Type B pancreatic cell (in vitro differentiated cells): ENCODE measurements around the gene DOK3. TPM values are rescaled to one million over a fixed set of nuclear protein-coding genes. Genes with fewer than 3 reads are reported as not detected.
A peak's percentile ranks its signal among the peaks of the same experiment; 100 is the strongest.

Experiments
- DNase-seq: peaks from one replicate; pipeline ENCODE4 v3.0.0; 2021; ENCODE audit warnings: mixed read lengths; ENCODE audit not compliant: unreplicated experiment; ENCODE audit errors: extremely low spot score
- H3K27ac Mint-ChIP-seq: 2 replicates; pipeline ENCODE4 v1.8.0; 2021; ENCODE audit warnings: mild to moderate bottlenecking, mixed read lengths
- H3K27me3 Mint-ChIP-seq: 2 replicates; pipeline ENCODE4 v1.8.0; 2021; ENCODE audit warnings: mixed read lengths
- H3K36me3 Mint-ChIP-seq: 2 replicates; pipeline ENCODE4 v1.8.0; 2021; ENCODE audit warnings: mixed read lengths
- H3K4me1 Mint-ChIP-seq: one replicate; pipeline ENCODE4 v1.8.0; 2021; ENCODE audit warnings: mixed read lengths; ENCODE audit not compliant: unreplicated experiment
- H3K4me3 Mint-ChIP-seq: 2 replicates; pipeline ENCODE4 v1.8.0; 2021; ENCODE audit warnings: mild to moderate bottlenecking, mixed read lengths
- H3K9me3 Mint-ChIP-seq: 2 replicates; pipeline ENCODE4 v1.8.0; 2021; ENCODE audit warnings: mixed read lengths
- CTCF ChIP-seq: fragments of 200-600 bp; sonication (generic); conservative IDR thresholded peaks from 2 replicates; pipeline ENCODE4 v1.5.0; 2021; ENCODE audit warnings: antibody characterized with exemption, mild to moderate bottlenecking
- long read RNA-seq: library from polyadenylated mRNA; unstranded; transcript quantifications from one replicate; pipeline ENCODE4 v2.0.0, GENCODE V29; 2020
- total RNA-seq: library from RNA; stranded (reverse); gene quantifications from 2 replicates; pipeline ENCODE4 v1.2.1, GENCODE V29; 2021; ENCODE audit warnings: low replicate concordance

Gene DOK3
- 6.2 and 6.9 TPM in 2 replicates for total RNA-seq
- long read RNA-seq, result 0 reads

DNA sequence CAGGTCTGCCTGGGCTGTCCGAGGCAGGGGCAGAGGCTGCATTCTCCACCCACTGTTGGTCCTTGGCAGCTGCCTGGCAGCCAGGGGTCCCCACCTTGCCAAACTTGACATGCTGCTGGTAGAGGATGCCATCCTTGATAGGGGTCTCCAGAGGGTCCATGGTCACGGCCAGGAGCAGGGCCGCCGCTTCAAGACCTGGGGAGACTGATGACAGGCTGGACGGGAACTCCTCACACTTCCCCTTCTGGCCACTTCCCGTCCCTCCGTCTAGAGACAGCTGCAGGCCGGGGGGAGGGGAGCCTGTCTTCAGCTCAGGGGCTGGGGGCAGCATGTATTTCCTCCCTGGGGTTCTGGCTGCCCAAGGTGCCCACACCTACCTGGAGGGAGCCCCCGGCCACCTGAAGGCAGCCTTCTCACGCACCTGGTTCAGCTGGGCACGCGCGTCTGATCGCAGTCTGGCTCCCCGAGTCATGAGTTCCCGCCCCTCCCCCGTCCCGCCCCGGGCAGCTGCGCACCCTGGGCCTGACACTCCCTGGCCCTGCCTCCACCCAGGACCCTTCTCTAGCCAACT is at the start of gene DOK3:
TSS of gene DOK3 (minus strand) at position 446 of the 571 bp plus-strand sequence. CDS start at position 160, 286 bp downstream.
- Mint-ChIP-seq H3K27ac (no peak within 1 kb of the TSS), H3K9me3 (no peaks in the 10 kb centered on the region), H3K4me1 (no peaks in the 10 kb centered on the region), H3K4me3 (no peak within 1 kb of the TSS), H3K36me3 (peaks cover 4% of the 10 kb centered on the region), H3K27me3 (no peaks in the 10 kb centered on the region)
- no peak for DNase-seq
- no peak for TF ChIP-seq CTCF

DNA sequence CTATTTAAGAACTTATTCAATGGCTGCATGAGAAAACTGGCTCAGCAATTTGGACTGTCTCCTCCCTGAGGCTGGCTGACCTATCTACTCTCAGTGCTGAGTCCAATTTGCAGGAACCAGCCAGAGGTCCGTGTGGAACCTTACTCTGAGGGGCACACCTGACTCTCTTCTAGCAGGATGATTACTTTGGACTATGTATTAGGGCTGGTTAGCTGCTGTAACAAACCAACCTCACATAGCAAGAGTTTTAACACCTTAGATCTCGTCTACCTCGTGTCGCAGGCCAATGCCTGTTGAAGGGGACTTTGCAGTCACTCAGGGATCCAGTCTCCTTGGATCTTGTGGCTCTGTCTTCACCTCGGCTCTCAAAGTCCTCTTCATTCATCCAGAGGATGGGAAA is 48.2 kb upstream of the DOK3 start:
- no peak for TF ChIP-seq CTCF

DNA sequence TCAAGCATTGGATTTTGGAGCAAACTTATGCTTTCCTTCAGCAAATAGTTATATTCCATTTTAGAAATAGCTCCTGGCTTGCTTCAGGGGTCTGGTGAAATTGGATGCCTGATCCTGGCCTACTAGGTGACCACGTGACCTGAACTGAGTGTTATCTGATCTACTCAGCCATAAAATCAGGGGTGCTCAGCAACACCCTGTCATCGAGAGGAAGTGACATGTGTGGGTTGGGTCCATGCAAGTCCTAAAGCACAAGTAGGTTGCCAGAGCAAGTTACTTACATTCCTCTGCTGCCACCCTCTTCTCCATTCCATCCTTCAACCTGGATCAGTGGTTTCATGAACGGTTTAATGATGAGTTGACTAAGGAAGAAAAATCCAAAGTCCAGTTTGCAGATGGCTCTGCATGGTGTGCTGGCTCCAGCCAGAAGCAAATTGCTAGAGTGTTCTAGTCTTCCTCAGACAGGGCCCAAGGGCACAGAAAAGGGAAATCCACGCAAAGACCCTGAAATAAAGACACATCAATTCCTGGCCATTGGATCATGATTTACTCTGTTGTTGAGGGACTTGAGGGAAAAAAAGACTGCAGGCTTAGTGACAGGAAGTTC is 47.5 kb upstream of the DOK3 start:
- no peak for DNase-seq
- Mint-ChIP-seq H3K36me3 (peaks cover 2% of the 10 kb centered on the region), H3K27ac (no peak overlapping the region), H3K4me1 (peaks cover 23% of the 10 kb centered on the region), H3K4me3 (no peak overlapping the region), H3K9me3 (no peaks in the 10 kb centered on the region), H3K27me3 (no peaks in the 10 kb centered on the region)
- no peak for TF ChIP-seq CTCF

More for the DNA sequence above, 48.2 kb upstream of the DOK3 start:
- H3K4me3 Mint-ChIP-seq, result no peak overlapping the region
- no peak for DNase-seq
- H3K27me3 Mint-ChIP-seq, result no peaks in the 10 kb centered on the region
- no peaks in the 10 kb centered on the region for H3K36me3 Mint-ChIP-seq
- no peaks in the 10 kb centered on the region for H3K9me3 Mint-ChIP-seq
- H3K4me1 Mint-ChIP-seq, result peaks cover 17% of the 10 kb centered on the region
- no peak overlapping the region for H3K27ac Mint-ChIP-seq

DNA sequence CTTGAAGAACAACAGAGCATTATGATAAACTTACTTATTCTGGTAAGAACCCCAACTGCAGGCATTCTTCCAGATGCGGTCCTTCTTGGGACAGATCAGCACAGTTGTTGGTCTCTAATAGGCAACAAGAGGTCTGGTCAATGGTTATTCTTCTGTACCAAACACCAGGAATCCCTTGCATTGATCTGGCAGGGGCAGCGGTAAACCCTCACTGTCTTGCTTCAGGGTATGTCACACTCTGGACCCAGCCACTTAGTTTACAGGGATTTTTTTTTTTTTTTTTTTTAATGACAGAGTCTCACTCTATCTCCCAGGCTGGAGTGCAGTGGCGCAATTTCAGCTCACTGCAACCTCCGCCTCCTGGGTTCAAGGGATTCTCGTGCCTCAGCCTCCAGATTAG is 46.0 kb upstream of the DOK3 start:
- Mint-ChIP-seq H3K9me3 (no peaks in the 10 kb centered on the region), H3K36me3 (peaks cover 5% of the 10 kb centered on the region), H3K27me3 (no peaks in the 10 kb centered on the region), H3K4me1 (peaks cover 26% of the 10 kb centered on the region), H3K27ac (no peak overlapping the region), H3K4me3 (peak overlapping the region; percentile 63)
- no peak for TF ChIP-seq CTCF
- no peak for DNase-seq

- DNase-seq, result no peak
- Mint-ChIP-seq H3K9me3 (no peaks in the 10 kb centered on the region), H3K27ac (no peak overlapping the region), H3K27me3 (no peaks in the 10 kb centered on the region), H3K36me3 (peaks cover 8% of the 10 kb centered on the region), H3K4me1 (peaks cover 28% of the 10 kb centered on the region), H3K4me3 (peak overlapping the region; percentile 63)
- no peak for TF ChIP-seq CTCF
Observed at GRCh38 chr5:177555228-177555627, 45.6 kb upstream of the DOK3 start.
